Measurements from ENCODE around the gene TNFRSF1A. TPM values are rescaled to one million over a fixed set of nuclear protein-coding genes. Genes with fewer than 3 reads are reported as not detected.

Gene TNFRSF1A
- total RNA-seq, 1 donor from 2014 or later, result 76.0 TPM

DNA sequence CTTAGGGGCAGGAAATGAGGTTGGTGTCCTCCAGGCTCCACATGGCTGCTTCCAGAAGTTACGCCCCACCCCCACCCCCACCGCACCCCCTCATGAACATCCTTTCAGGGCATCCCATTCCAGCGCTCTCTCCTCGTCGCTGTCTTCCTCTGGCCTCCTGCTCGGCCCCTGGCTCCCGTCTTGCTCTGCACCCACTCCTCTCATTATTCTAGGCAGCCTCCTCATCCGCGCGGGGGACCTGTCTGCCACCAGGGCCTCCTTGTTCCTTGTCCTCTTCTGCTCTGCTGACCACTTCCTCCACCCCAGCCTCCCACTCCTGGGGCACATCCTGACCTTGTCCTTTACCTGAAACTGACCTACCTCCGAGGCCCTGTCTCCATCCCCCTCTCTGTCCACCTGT lies 61.2 kb downstream of the TNFRSF1A start:
- ATAC-seq (no peak), DNase-seq (ENCODE audit: low spot score) (no peak)

DNA sequence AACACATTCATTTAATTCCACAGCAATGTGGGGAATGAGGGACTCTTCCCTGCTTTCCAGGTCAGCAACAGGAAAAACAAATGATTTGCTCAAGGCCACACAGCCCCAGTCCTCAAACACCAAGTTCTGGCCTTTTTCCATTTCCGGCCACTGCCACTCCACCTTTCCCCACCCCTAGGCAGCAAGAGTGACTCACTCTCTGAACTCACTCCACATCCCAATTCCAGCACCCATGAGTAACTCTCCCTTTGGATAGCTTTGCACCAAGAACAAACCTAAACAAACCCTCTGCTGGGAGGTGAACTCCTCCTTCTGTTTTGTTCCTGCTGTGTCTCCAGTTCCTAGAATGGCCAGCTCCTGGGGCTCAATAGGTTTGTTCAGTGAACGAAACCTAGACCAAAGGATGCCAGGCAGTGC lies 61.8 kb downstream of the TNFRSF1A start:
- ATAC-seq, result no peak
- no peak for DNase-seq (ENCODE audit: low spot score)

DNA sequence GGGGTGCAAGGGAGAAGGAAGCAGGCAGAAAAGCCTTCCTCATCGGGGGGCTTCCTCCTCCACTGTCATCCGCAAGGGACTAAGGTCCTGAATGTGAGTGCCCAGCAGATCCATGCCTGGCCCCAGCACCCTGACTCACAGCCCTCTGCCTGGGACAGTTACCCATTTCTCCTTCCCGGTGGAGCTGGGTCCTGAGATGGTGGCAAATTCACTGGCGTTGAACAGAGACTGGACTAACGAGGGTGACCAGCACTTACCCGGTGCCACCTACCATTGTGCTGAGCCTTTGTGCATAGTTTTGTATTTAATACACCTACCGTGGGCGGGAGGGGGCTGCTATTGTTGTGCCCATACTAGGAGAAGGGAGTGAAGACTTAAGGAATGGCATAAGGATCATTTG lies 62.2 kb downstream of the TNFRSF1A start:
- DNase-seq (ENCODE audit: low spot score) (no peak), ATAC-seq (no peak)

DNA sequence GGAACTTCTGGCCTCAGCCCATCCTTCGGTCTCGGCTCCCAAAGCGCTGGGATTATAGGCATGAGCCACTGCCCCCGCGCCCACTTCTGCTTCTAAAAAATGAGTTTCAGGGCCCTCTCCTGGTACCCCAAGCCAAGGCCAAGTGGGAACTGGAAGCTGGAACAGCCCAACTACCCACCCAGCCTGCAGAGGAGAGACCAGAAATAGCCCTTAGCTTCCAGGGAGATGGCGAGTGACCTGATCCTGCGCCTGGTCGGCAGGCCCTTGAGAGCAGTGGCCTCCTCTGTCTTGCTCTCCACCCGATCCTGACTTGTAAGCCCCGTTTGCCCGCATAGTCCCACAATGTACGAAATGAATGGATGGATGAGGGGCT lies 62.6 kb downstream of the TNFRSF1A start:
- ATAC-seq (no peak), DNase-seq (ENCODE audit: low spot score) (no peak)

Other genes starting within 250 kb of the TNFRSF1A start
- gene VWF, start 217.4 kb downstream of the TNFRSF1A start, total RNA-seq, result 6.4 TPM
- 21.2 TPM for gene CD9, start 141.7 kb downstream of the TNFRSF1A start, total RNA-seq
- gene PLEKHG6, start 31.4 kb downstream of the TNFRSF1A start, total RNA-seq, result 5.0 TPM
- 6.8 TPM for gene SCNN1A, start 33.5 kb upstream of the TNFRSF1A start, total RNA-seq
- gene LTBR, start 42.1 kb upstream of the TNFRSF1A start, total RNA-seq, result 106 TPM
- 0.58 TPM for gene CD27, start 102.9 kb upstream of the TNFRSF1A start, total RNA-seq
- gene TAPBPL, start 110.0 kb upstream of the TNFRSF1A start, total RNA-seq, result 15.8 TPM
- 6.1 TPM for gene VAMP1, start 128.6 kb upstream of the TNFRSF1A start, total RNA-seq
- gene MRPL51, start 151.2 kb upstream of the TNFRSF1A start, total RNA-seq, result 84.1 TPM
- gene NCAPD2, start 152.0 kb upstream of the TNFRSF1A start, total RNA-seq, result 9.0 TPM
- 1,145 TPM for gene GAPDH, start 192.4 kb upstream of the TNFRSF1A start, total RNA-seq
- gene IFFO1, start 214.0 kb upstream of the TNFRSF1A start, total RNA-seq, result 8.8 TPM
- 14.9 TPM for gene NOP2, start 226.2 kb upstream of the TNFRSF1A start, total RNA-seq